SK-N-SH treated with all-trans-retinoic acid at 6 μM for 48 hours (cell line): ENCODE results near the gene AMMECR1.

Experiments used
- ARNTL ChIP-seq: fragments of 450-650 bp; formaldehyde crosslinking; IDR thresholded peaks from 2 replicates; pipeline ENCODE4 v1.5.0; 2020; ENCODE audit warnings: low read depth, mild to moderate bottlenecking, moderate library complexity, borderline replicate concordance
- BACH2 ChIP-seq: fragments of 250-450 bp; sonication (Bioruptor Pico); IDR thresholded peaks from 2 replicates; pipeline ENCODE4 v1.9.0; 2021; ENCODE audit warnings: mild to moderate bottlenecking, borderline replicate concordance
- ESRRG ChIP-seq: fragments of 250-450 bp; sonication (Bioruptor Pico); IDR thresholded peaks from 2 replicates; pipeline ENCODE4 v1.6.1; 2021; ENCODE audit warnings: mild to moderate bottlenecking
- ISL1 ChIP-seq: fragments of 250-450 bp; sonication (Bioruptor Pico); IDR thresholded peaks from 2 replicates; pipeline ENCODE4 v2.1.2; 2022; ENCODE audit warnings: mild to moderate bottlenecking, moderate library complexity
- OSR1 ChIP-seq: fragments of 250-450 bp; sonication (Bioruptor Pico); IDR thresholded peaks from 2 replicates; pipeline ENCODE4 v1.8.0; 2022; ENCODE audit warnings: moderate library complexity, mild to moderate bottlenecking, inconsistent platforms
- PPARA ChIP-seq: fragments of 250-450 bp; sonication (Bioruptor Pico); IDR thresholded peaks from 2 replicates; pipeline ENCODE4 v1.5.0; 2020; ENCODE audit warnings: mild to moderate bottlenecking, borderline replicate concordance
- RARB ChIP-seq: fragments of 250-450 bp; sonication (Bioruptor Pico); IDR thresholded peaks from 2 replicates; pipeline ENCODE4 v1.8.0; 2021; ENCODE audit warnings: mild to moderate bottlenecking, moderate library complexity
- TOX ChIP-seq: fragments of 250-450 bp; sonication (Bioruptor Pico); IDR thresholded peaks from 2 replicates; pipeline ENCODE4 v1.8.0; 2021; ENCODE audit warnings: mild to moderate bottlenecking, moderate library complexity, borderline replicate concordance
- ZFP3 ChIP-seq: fragments of 250-450 bp; sonication (Bioruptor Pico); IDR thresholded peaks from 2 replicates; pipeline ENCODE4 v1.5.0; 2020; ENCODE audit warnings: mild to moderate bottlenecking, moderate library complexity
- ZNF8 ChIP-seq: fragments of 450-650 bp; formaldehyde crosslinking; IDR thresholded peaks from 2 replicates; pipeline ENCODE4 v1.5.0; 2020; ENCODE audit warnings: mild to moderate bottlenecking, moderate library complexity
- TF ChIP-seq, protein P1 (sequence below): fragments of 250-450 bp; sonication (Bioruptor Pico); IDR thresholded peaks from 2 replicates; pipeline ENCODE4 v1.5.1; 2020; ENCODE audit warnings: low read depth, mild to moderate bottlenecking, moderate library complexity
- TF ChIP-seq, protein P2 (sequence below): fragments of 250-450 bp; sonication (Bioruptor Pico); IDR thresholded peaks from 2 replicates; pipeline ENCODE4 v1.8.0; 2020; ENCODE audit warnings: mild to moderate bottlenecking, moderate library complexity, borderline replicate concordance

DNA sequence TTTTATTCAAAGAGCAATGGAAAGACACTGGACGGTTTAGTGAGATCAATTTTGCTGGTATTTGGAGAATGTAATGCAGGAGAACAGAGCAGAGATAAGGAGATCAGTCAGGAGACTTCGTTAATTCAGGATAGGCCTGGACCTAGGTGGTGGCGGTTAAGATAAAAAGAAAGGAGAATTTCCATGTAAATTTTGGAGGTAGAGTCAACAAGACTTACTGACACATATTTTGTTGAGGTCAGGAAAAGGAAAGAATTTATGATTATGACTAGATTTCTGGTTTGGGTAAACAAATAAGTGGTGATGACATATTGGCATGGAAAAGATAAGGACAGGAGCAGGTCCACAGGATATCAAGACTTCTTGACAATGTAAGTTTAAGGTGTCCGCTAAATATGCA lies 8.8 kb upstream of the AMMECR1 start:
- TF ChIP-seq RARB (no peak), ZNF8 (no peak), TOX (CRISPR knock-in tag) (no peak), ZFP3 (CRISPR knock-in tag) (no peak), OSR1 (CRISPR knock-in tag) (no peak), PPARA (no peak), ISL1 (CRISPR knock-in tag) (no peak), ESRRG (no peak), BACH2 (CRISPR knock-in tag) (no peak), ARNTL (CRISPR knock-in tag) (no peak)
- TF ChIP-seq, protein P1, sequence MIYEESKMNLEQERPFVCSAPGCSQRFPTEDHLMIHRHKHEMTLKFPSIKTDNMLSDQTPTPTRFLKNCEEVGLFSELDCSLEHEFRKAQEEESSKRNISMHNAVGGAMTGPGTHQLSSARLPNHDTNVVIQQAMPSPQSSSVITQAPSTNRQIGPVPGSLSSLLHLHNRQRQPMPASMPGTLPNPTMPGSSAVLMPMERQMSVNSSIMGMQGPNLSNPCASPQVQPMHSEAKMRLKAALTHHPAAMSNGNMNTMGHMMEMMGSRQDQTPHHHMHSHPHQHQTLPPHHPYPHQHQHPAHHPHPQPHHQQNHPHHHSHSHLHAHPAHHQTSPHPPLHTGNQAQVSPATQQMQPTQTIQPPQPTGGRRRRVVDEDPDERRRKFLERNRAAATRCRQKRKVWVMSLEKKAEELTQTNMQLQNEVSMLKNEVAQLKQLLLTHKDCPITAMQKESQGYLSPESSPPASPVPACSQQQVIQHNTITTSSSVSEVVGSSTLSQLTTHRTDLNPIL (CRISPR knock-in tag), result no peak
- TF ChIP-seq, protein P2, sequence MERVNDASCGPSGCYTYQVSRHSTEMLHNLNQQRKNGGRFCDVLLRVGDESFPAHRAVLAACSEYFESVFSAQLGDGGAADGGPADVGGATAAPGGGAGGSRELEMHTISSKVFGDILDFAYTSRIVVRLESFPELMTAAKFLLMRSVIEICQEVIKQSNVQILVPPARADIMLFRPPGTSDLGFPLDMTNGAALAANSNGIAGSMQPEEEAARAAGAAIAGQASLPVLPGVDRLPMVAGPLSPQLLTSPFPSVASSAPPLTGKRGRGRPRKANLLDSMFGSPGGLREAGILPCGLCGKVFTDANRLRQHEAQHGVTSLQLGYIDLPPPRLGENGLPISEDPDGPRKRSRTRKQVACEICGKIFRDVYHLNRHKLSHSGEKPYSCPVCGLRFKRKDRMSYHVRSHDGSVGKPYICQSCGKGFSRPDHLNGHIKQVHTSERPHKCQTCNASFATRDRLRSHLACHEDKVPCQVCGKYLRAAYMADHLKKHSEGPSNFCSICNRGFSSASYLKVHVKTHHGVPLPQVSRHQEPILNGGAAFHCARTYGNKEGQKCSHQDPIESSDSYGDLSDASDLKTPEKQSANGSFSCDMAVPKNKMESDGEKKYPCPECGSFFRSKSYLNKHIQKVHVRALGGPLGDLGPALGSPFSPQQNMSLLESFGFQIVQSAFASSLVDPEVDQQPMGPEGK (CRISPR knock-in tag), result no peak
